Peyer's patch (tissue), 4 donors: ENCODE data around the gene TRPM8. TPM values are rescaled to one million over a fixed set of nuclear protein-coding genes. Genes with fewer than 3 reads are reported as not detected.
"Not testable (repeated sequence)": the region's sequence is repeated elsewhere in the genome, so short reads cannot be mapped to it uniquely, and the experiment has no call there.

ENCODE experiments used
- DNase-seq, 3 donors: peaks; one replicate each; pipeline ENCODE4 v3.0.0-alpha.2; 2017 to 2019
- H3K27ac ChIP-seq, 4 donors: fragments of 200-600 bp; sonication (generic); one replicate each; pipeline ENCODE4 v1.5.1; 2016 to 2019
- H3K27me3 ChIP-seq, 2 donors: fragments of 200-600 bp; sonication (generic); one replicate each; pipeline ENCODE4 v1.5.1; 2019
- H3K36me3 ChIP-seq, 3 donors: fragments of 200-600 bp; sonication (generic); one replicate each; pipeline ENCODE4 v1.5.1; 2016 to 2019
- H3K4me1 ChIP-seq, 4 donors: fragments of 200-600 bp; sonication (generic); one replicate each; pipeline ENCODE4 v1.5.1; 2016 to 2019
- H3K4me3 ChIP-seq, 4 donors: fragments of 200-600 bp; sonication (generic); 1 replicate in 3 of 4; 2 replicates in 1 of 4; pipeline ENCODE4 v1.5.1; 2016 to 2019; ENCODE audit warnings: mild to moderate bottlenecking in 1 of 4
- H3K9me3 ChIP-seq, 4 donors: fragments of 200-600 bp; sonication (generic); one replicate each; pipeline ENCODE4 v1.5.1; 2016 to 2019; ENCODE audit warnings: mild to moderate bottlenecking in 1 of 4
- POLR2A ChIP-seq, 2 donors: fragments of 450-650 bp; IDR thresholded peaks; one replicate each; pipeline ENCODE4 v1.5.1; 2017; ENCODE audit warnings: antibody characterized with exemption in 2 of 2, mild to moderate bottlenecking in 2 of 2, moderate library complexity in 2 of 2
- total RNA-seq, 4 donors: library from RNA; depleted of rRNA; stranded (reverse); fragments of >200 nt; gene quantifications; one replicate each; pipeline ENCODE4 v1.1.0, GENCODE V29; 2016
- TF ChIP-seq, protein P1 (sequence below), 6 experiments: fragments of 450-650 bp in 4 of 6; fragments of 200-600 bp in 2 of 6; sonication (generic) in 1 of 6; IDR thresholded peaks; one replicate each; pipeline ENCODE4 v1.5.1; 2017 to 2019; ENCODE audit warnings: antibody characterized with exemption in 6 of 6, mild to moderate bottlenecking in 3 of 6, moderate library complexity in 1 of 6

The TRPM8 gene
- total RNA-seq, 4 donors from 2014 or later = not detected

DNA sequence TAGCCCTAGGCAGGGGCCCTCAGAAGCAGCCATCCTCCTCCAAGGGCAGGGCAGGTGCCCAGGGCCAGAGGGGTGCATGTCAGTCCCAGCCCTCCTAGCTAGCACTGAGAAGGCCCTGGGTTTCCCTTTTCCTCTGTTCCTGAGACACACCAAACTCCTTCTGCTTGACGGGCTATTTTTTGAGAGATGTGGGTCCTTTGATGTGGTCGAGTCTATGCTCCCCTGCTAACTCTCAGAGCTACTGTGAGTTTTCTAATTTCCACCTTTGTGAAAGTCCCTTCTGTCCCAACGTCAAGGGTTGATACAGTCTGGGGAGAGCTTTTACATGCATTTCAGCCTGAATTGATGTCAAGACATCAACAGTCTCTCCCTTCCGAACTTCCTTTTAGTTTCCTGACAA, 51.4 kb downstream of the TRPM8 start:
- Histone ChIP-seq H3K27ac (no peak overlapping the region), H3K36me3 (no peaks in the 10 kb centered on the region), H3K27me3 (no peaks in the 10 kb centered on the region), H3K4me1 (no peaks in the 10 kb centered on the region), H3K9me3 (no peaks in the 10 kb centered on the region), H3K4me3 (no peak overlapping the region)
- TF ChIP-seq, protein P1, sequence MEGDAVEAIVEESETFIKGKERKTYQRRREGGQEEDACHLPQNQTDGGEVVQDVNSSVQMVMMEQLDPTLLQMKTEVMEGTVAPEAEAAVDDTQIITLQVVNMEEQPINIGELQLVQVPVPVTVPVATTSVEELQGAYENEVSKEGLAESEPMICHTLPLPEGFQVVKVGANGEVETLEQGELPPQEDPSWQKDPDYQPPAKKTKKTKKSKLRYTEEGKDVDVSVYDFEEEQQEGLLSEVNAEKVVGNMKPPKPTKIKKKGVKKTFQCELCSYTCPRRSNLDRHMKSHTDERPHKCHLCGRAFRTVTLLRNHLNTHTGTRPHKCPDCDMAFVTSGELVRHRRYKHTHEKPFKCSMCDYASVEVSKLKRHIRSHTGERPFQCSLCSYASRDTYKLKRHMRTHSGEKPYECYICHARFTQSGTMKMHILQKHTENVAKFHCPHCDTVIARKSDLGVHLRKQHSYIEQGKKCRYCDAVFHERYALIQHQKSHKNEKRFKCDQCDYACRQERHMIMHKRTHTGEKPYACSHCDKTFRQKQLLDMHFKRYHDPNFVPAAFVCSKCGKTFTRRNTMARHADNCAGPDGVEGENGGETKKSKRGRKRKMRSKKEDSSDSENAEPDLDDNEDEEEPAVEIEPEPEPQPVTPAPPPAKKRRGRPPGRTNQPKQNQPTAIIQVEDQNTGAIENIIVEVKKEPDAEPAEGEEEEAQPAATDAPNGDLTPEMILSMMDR (IDR thresholded peaks at IDR 0.05) = no peak
- no peak for TF ChIP-seq POLR2A (IDR thresholded peaks at IDR 0.05)
- no peak for DNase-seq

- not testable (repeated sequence) for H3K9me3 ChIP-seq, H3K4me1 ChIP-seq, H3K4me3 ChIP-seq, H3K27me3 ChIP-seq, H3K27ac ChIP-seq, DNase-seq, H3K36me3 ChIP-seq
Measured at GRCh38 chr2:233972460-233972859, 55.3 kb downstream of the TRPM8 start.

- no peaks in the 10 kb centered on the region for H3K9me3 ChIP-seq
- H3K27me3 ChIP-seq = no peaks in the 10 kb centered on the region
- no peak for DNase-seq
- H3K4me3 ChIP-seq = no peak overlapping the region
- TF ChIP-seq, protein P1 (IDR thresholded peaks at IDR 0.05) = no peak
- TF ChIP-seq POLR2A (IDR thresholded peaks at IDR 0.05) = no peak
- no peaks in the 10 kb centered on the region for H3K36me3 ChIP-seq
- H3K27ac ChIP-seq = no peak overlapping the region
- H3K4me1 ChIP-seq = no peaks in the 10 kb centered on the region
Measured at GRCh38 chr2:233972941-233973575, 55.9 kb downstream of the TRPM8 start.

- Histone ChIP-seq H3K36me3 (no peaks in the 10 kb centered on the region), H3K4me1 (no peaks in the 10 kb centered on the region), H3K27ac (no peak overlapping the region), H3K9me3 (no peaks in the 10 kb centered on the region), H3K27me3 (no peaks in the 10 kb centered on the region), H3K4me3 (no peak overlapping the region)
- no peak for TF ChIP-seq POLR2A (IDR thresholded peaks at IDR 0.05)
- TF ChIP-seq, protein P1 (IDR thresholded peaks at IDR 0.05) = no peak
- no peak for DNase-seq
Measured at GRCh38 chr2:233973786-233974185, 56.6 kb downstream of the TRPM8 start.

DNA sequence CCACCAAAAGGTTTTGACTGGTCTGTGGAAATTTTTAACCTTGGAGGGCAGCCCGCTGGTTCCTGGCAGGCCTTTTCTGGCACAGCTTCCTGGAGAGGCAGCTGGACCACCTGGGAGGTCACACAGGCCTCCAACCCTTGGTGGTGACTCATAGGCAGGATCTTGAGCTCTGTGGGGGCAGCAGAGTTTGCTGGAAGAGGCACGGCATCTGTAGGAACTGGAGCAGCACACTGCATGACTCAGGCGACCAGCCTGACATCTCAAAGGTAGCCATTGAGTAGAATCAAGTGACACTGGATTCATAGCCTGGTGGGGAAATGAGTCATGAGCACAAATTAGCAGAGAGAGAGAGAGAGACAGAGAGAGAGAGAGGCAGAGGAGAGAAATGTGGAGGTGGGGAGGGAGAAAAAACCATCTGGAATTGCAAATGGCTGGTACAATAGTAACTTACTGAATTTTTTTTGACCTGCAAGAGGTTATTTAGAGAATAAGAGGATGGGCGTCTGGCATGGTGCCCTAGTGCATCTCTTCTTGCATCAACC, 57.4 kb downstream of the TRPM8 start:
- Histone ChIP-seq H3K27me3 (no peaks in the 10 kb centered on the region), H3K9me3 (no peaks in the 10 kb centered on the region), H3K27ac (no peak overlapping the region), H3K4me3 (no peak overlapping the region), H3K4me1 (no peaks in the 10 kb centered on the region), H3K36me3 (no peaks in the 10 kb centered on the region)
- TF ChIP-seq, protein P1 (IDR thresholded peaks at IDR 0.05) = no peak
- no peak for TF ChIP-seq POLR2A (IDR thresholded peaks at IDR 0.05)
- no peak for DNase-seq

GRCh38 chr2:233976087-233976486, 58.9 kb downstream of the TRPM8 start:
- H3K4me1 ChIP-seq = no peaks in the 10 kb centered on the region
- no peaks in the 10 kb centered on the region for H3K9me3 ChIP-seq
- H3K27me3 ChIP-seq = no peaks in the 10 kb centered on the region
- TF ChIP-seq, protein P1 (IDR thresholded peaks at IDR 0.05) = no peak
- no peak for TF ChIP-seq POLR2A (IDR thresholded peaks at IDR 0.05)
- DNase-seq = no peak
- no peak overlapping the region for H3K4me3 ChIP-seq
- H3K27ac ChIP-seq = no peak overlapping the region
- no peaks in the 10 kb centered on the region for H3K36me3 ChIP-seq
